ENCODE data around the gene PLEKHA4.

DNA sequence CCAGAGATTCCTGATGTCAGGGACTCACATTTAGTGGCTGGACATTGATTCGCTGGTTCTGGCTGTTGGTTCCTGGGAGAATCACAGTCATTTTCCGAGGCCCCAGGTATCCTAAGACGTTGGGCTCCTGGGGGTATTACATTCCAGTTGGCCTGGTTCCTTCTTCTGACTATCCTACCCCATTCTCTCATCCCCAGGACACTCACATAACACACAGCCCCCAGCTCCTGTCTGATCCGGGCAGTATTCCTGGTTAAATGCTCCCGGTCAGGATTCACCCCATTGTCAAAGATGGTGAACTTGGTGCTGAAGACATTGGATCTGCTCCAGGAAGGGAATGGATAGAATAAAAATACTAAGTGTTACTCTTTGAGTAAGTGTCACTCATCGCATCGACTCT, 15.3 kb upstream of the PLEKHA4 start:
- TF ChIP-seq, protein P1, sequence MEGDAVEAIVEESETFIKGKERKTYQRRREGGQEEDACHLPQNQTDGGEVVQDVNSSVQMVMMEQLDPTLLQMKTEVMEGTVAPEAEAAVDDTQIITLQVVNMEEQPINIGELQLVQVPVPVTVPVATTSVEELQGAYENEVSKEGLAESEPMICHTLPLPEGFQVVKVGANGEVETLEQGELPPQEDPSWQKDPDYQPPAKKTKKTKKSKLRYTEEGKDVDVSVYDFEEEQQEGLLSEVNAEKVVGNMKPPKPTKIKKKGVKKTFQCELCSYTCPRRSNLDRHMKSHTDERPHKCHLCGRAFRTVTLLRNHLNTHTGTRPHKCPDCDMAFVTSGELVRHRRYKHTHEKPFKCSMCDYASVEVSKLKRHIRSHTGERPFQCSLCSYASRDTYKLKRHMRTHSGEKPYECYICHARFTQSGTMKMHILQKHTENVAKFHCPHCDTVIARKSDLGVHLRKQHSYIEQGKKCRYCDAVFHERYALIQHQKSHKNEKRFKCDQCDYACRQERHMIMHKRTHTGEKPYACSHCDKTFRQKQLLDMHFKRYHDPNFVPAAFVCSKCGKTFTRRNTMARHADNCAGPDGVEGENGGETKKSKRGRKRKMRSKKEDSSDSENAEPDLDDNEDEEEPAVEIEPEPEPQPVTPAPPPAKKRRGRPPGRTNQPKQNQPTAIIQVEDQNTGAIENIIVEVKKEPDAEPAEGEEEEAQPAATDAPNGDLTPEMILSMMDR (IDR thresholded peaks at IDR 0.05), result no peak
- TF ChIP-seq POLR2AphosphoS5 (IDR thresholded peaks at IDR 0.05; ENCODE audit: low read depth, low read length) (no peak), SIN3A (IDR thresholded peaks at IDR 0.05; ENCODE audit: borderline replicate concordance, insufficient read depth, low read depth, low read length) (no peak)
